Peyer's patch (tissue), 4 donors: ENCODE measurements around the gene MRPL36. TPM values are rescaled to one million over a fixed set of nuclear protein-coding genes. Genes with fewer than 3 reads are reported as not detected.
"Not testable (repeated sequence)": the region's sequence is repeated elsewhere in the genome, so short reads cannot be mapped to it uniquely, and the experiment has no call there.

Source experiments
- DNase-seq, 3 donors: peaks; one replicate each; pipeline ENCODE4 v3.0.0-alpha.2; 2017 to 2019
- H3K27ac ChIP-seq, 4 donors: fragments of 200-600 bp; sonication (generic); one replicate each; pipeline ENCODE4 v1.5.1; 2016 to 2019
- H3K27me3 ChIP-seq, 2 donors: fragments of 200-600 bp; sonication (generic); one replicate each; pipeline ENCODE4 v1.5.1; 2019
- H3K36me3 ChIP-seq, 3 donors: fragments of 200-600 bp; sonication (generic); one replicate each; pipeline ENCODE4 v1.5.1; 2016 to 2019
- H3K4me1 ChIP-seq, 4 donors: fragments of 200-600 bp; sonication (generic); one replicate each; pipeline ENCODE4 v1.5.1; 2016 to 2019
- H3K4me3 ChIP-seq, 4 donors: fragments of 200-600 bp; sonication (generic); 1 replicate in 3 of 4; 2 replicates in 1 of 4; pipeline ENCODE4 v1.5.1; 2016 to 2019; ENCODE audit warnings: mild to moderate bottlenecking in 1 of 4
- H3K9me3 ChIP-seq, 4 donors: fragments of 200-600 bp; sonication (generic); one replicate each; pipeline ENCODE4 v1.5.1; 2016 to 2019; ENCODE audit warnings: mild to moderate bottlenecking in 1 of 4
- CTCF ChIP-seq, 6 experiments: fragments of 450-650 bp in 4 of 6; fragments of 200-600 bp in 2 of 6; sonication (generic) in 1 of 6; IDR thresholded peaks; one replicate each; pipeline ENCODE4 v1.5.1; 2017 to 2019; ENCODE audit warnings: antibody characterized with exemption in 6 of 6, mild to moderate bottlenecking in 3 of 6, moderate library complexity in 1 of 6
- POLR2A ChIP-seq, 2 donors: fragments of 450-650 bp; IDR thresholded peaks; one replicate each; pipeline ENCODE4 v1.5.1; 2017; ENCODE audit warnings: antibody characterized with exemption in 2 of 2, mild to moderate bottlenecking in 2 of 2, moderate library complexity in 2 of 2
- total RNA-seq, 4 donors: library from RNA; depleted of rRNA; stranded (reverse); fragments of >200 nt; gene quantifications; one replicate each; pipeline ENCODE4 v1.1.0, GENCODE V29; 2016

The MRPL36 gene
- total RNA-seq, 4 donors from 2014 or later, result 21.9 to 23.9 (median 23.3) TPM

GRCh38 chr5:1791176-1791575 lies 8.5 kb downstream of the MRPL36 start:
- TF ChIP-seq CTCF (IDR thresholded peaks at IDR 0.05) (no peak), POLR2A (IDR thresholded peaks at IDR 0.05) (no peak)
- DNase-seq, result peak in 2 of 3 donors; percentile 6 to 30

GRCh38 chr5:1789834-1790471 lies 9.7 kb downstream of the MRPL36 start:
- Histone ChIP-seq H3K4me3 (no peak overlapping the region), H3K27me3 (no peaks in the 10 kb centered on the region), H3K4me1 (peaks cover 0 to 10% (median 0%) of the 10 kb centered on the region in 4 donors), H3K27ac (no peak overlapping the region), H3K36me3 (no peaks in the 10 kb centered on the region), H3K9me3 (no peaks in the 10 kb centered on the region)
- DNase-seq, result peak in 2 of 3 donors; percentile 7 to 12
- TF ChIP-seq POLR2A (IDR thresholded peaks at IDR 0.05) (no peak), CTCF (IDR thresholded peaks at IDR 0.05) (no peak)

More at GRCh38 chr5:1791176-1791575, 8.5 kb downstream of the MRPL36 start:
- Histone ChIP-seq H3K27ac (no peak overlapping the region), H3K9me3 (no peaks in the 10 kb centered on the region), H3K36me3 (no peaks in the 10 kb centered on the region), H3K4me3 (no peak overlapping the region), H3K4me1 (peaks cover 0 to 10% (median 0%) of the 10 kb centered on the region in 4 donors), H3K27me3 (no peaks in the 10 kb centered on the region)

- H3K4me3 ChIP-seq, H3K4me1 ChIP-seq, H3K27me3 ChIP-seq, H3K9me3 ChIP-seq, H3K27ac ChIP-seq, H3K36me3 ChIP-seq: not testable (repeated sequence)
- peak in 1 of 3 donors; percentile 24 for DNase-seq
Measured at GRCh38 chr5:1789438-1789833, 10.2 kb downstream of the MRPL36 start.

- H3K4me1 ChIP-seq, result peaks cover 0 to 10% (median 0%) of the 10 kb centered on the region in 4 donors
- DNase-seq, result peak in 2 of 3 donors; percentile 34 to 37
- H3K4me3 ChIP-seq, result no peak overlapping the region
- no peak overlapping the region for H3K27ac ChIP-seq
- H3K9me3 ChIP-seq, result no peaks in the 10 kb centered on the region
- no peaks in the 10 kb centered on the region for H3K36me3 ChIP-seq
- TF ChIP-seq CTCF (IDR thresholded peaks at IDR 0.05), result no peak
- no peak for TF ChIP-seq POLR2A (IDR thresholded peaks at IDR 0.05)
- H3K27me3 ChIP-seq, result no peaks in the 10 kb centered on the region
Measured at GRCh38 chr5:1788828-1789227, 10.8 kb downstream of the MRPL36 start.

- Histone ChIP-seq H3K36me3 (no peaks in the 10 kb centered on the region), H3K4me3 (no peak overlapping the region), H3K4me1 (peaks cover 0 to 9% (median 0%) of the 10 kb centered on the region in 4 donors), H3K27ac (no peak overlapping the region), H3K27me3 (no peaks in the 10 kb centered on the region), H3K9me3 (no peaks in the 10 kb centered on the region)
- TF ChIP-seq CTCF (IDR thresholded peaks at IDR 0.05) (no peak), POLR2A (IDR thresholded peaks at IDR 0.05) (no peak)
- peak in 1 of 3 donors; percentile 38 for DNase-seq
Measured at GRCh38 chr5:1788200-1788599, 11.4 kb downstream of the MRPL36 start.

GRCh38 chr5:1787472-1788047 lies 12.1 kb downstream of the MRPL36 start:
- H3K9me3 ChIP-seq, result no peaks in the 10 kb centered on the region
- no peak overlapping the region for H3K4me3 ChIP-seq
- peak in 2 of 3 donors; percentile 18 to 39 for DNase-seq
- H3K27ac ChIP-seq, result no peak overlapping the region
- peaks cover 0 to 5% (median 0%) of the 10 kb centered on the region in 4 donors for H3K4me1 ChIP-seq
- H3K27me3 ChIP-seq, result no peaks in the 10 kb centered on the region
- TF ChIP-seq CTCF (IDR thresholded peaks at IDR 0.05) (no peak), POLR2A (IDR thresholded peaks at IDR 0.05) (no peak)
- no peaks in the 10 kb centered on the region for H3K36me3 ChIP-seq
